Measurements from ENCODE around the gene HK1.
"Not testable (repeated sequence)": the region's sequence is repeated elsewhere in the genome, so short reads cannot be mapped to it uniquely, and the experiment has no call there.

The HK1 gene

DNA sequence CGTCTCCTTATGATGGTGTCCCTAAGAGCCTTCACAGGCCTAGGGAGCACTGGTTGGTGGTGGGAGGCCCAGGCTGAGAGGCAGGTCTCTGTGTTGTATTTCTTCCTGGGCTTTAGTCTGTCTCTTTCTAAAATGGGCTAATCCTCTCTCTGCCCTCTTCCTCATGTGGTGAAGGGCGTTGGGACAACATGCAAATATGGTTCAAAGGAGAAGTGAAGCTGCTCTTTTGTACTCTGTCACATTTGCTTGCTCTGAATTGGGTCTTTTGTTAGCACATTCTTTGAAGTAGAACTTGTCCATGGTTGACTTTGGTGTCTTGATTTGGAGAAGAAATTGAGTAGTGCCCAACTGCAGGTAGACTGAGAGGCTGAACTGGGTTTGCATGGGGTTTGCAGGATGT, 814 bp downstream of the HK1 start:
- TF ChIP-seq ESRRG (CRISPR knock-in tag; IDR thresholded peaks at IDR 0.05) = no peak
- no peak for TF ChIP-seq ZNF70 (CRISPR knock-in tag; IDR thresholded peaks at IDR 0.05)
- no peak for TF ChIP-seq ISL1 (CRISPR knock-in tag; IDR thresholded peaks at IDR 0.05)
- no peak for TF ChIP-seq SNAI2 (CRISPR knock-in tag; IDR thresholded peaks at IDR 0.05)
- no peak for TF ChIP-seq TCF4 (CRISPR knock-in tag; IDR thresholded peaks at IDR 0.05; ENCODE audit: borderline replicate concordance)
- TF ChIP-seq PPARA (CRISPR knock-in tag; IDR thresholded peaks at IDR 0.05; ENCODE audit: borderline replicate concordance) = no peak
- TF ChIP-seq, protein P1, sequence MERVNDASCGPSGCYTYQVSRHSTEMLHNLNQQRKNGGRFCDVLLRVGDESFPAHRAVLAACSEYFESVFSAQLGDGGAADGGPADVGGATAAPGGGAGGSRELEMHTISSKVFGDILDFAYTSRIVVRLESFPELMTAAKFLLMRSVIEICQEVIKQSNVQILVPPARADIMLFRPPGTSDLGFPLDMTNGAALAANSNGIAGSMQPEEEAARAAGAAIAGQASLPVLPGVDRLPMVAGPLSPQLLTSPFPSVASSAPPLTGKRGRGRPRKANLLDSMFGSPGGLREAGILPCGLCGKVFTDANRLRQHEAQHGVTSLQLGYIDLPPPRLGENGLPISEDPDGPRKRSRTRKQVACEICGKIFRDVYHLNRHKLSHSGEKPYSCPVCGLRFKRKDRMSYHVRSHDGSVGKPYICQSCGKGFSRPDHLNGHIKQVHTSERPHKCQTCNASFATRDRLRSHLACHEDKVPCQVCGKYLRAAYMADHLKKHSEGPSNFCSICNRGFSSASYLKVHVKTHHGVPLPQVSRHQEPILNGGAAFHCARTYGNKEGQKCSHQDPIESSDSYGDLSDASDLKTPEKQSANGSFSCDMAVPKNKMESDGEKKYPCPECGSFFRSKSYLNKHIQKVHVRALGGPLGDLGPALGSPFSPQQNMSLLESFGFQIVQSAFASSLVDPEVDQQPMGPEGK (CRISPR knock-in tag; IDR thresholded peaks at IDR 0.05; ENCODE audit: borderline replicate concordance) = no peak
- TF ChIP-seq TOX (CRISPR knock-in tag; IDR thresholded peaks at IDR 0.05; ENCODE audit: borderline replicate concordance) = no peak
- TF ChIP-seq OSR1 (CRISPR knock-in tag; IDR thresholded peaks at IDR 0.05) = no peak
- TF ChIP-seq, protein P2, sequence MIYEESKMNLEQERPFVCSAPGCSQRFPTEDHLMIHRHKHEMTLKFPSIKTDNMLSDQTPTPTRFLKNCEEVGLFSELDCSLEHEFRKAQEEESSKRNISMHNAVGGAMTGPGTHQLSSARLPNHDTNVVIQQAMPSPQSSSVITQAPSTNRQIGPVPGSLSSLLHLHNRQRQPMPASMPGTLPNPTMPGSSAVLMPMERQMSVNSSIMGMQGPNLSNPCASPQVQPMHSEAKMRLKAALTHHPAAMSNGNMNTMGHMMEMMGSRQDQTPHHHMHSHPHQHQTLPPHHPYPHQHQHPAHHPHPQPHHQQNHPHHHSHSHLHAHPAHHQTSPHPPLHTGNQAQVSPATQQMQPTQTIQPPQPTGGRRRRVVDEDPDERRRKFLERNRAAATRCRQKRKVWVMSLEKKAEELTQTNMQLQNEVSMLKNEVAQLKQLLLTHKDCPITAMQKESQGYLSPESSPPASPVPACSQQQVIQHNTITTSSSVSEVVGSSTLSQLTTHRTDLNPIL (CRISPR knock-in tag; IDR thresholded peaks at IDR 0.05; ENCODE audit: low read depth) = no peak
- no peak for TF ChIP-seq RARB (CRISPR knock-in tag; IDR thresholded peaks at IDR 0.05)
- TF ChIP-seq, protein P3, sequence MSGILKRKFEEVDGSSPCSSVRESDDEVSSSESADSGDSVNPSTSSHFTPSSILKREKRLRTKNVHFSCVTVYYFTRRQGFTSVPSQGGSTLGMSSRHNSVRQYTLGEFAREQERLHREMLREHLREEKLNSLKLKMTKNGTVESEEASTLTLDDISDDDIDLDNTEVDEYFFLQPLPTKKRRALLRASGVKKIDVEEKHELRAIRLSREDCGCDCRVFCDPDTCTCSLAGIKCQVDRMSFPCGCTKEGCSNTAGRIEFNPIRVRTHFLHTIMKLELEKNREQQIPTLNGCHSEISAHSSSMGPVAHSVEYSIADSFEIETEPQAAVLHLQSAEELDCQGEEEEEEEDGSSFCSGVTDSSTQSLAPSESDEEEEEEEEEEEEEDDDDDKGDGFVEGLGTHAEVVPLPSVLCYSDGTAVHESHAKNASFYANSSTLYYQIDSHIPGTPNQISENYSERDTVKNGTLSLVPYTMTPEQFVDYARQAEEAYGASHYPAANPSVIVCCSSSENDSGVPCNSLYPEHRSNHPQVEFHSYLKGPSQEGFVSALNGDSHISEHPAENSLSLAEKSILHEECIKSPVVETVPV (CRISPR knock-in tag; IDR thresholded peaks at IDR 0.05) = no peak
- no peak for TF ChIP-seq CSDC2 (CRISPR knock-in tag; IDR thresholded peaks at IDR 0.05)
- no peak for ATAC-seq

- no peak for ATAC-seq
- TF ChIP-seq PPARA (CRISPR knock-in tag; IDR thresholded peaks at IDR 0.05; ENCODE audit: borderline replicate concordance) (no peak), BACH2 (CRISPR knock-in tag; IDR thresholded peaks at IDR 0.05; ENCODE audit: borderline replicate concordance) (no peak), ZFP30 (CRISPR knock-in tag; IDR thresholded peaks at IDR 0.05) (no peak), ZC3H10 (CRISPR knock-in tag; IDR thresholded peaks at IDR 0.05) (no peak), ZFP3 (CRISPR knock-in tag; IDR thresholded peaks at IDR 0.05) (no peak), SNAI2 (CRISPR knock-in tag; IDR thresholded peaks at IDR 0.05) (no peak), ZNF8 (CRISPR knock-in tag; IDR thresholded peaks at IDR 0.05) (no peak), GLIS3 (CRISPR knock-in tag; IDR thresholded peaks at IDR 0.05) (no peak), POU6F1 (CRISPR knock-in tag; IDR thresholded peaks at IDR 0.05; ENCODE audit: borderline replicate concordance, low read depth) (no peak), ISL1 (CRISPR knock-in tag; IDR thresholded peaks at IDR 0.05) (no peak), TSHZ2 (CRISPR knock-in tag; IDR thresholded peaks at IDR 0.05) (no peak), ESRRG (CRISPR knock-in tag; IDR thresholded peaks at IDR 0.05) (no peak)
- TF ChIP-seq, protein P1 (CRISPR knock-in tag; IDR thresholded peaks at IDR 0.05; ENCODE audit: borderline replicate concordance) = no peak
- TF ChIP-seq, protein P2 (CRISPR knock-in tag; IDR thresholded peaks at IDR 0.05; ENCODE audit: low read depth) = no peak
- TF ChIP-seq, protein P3 (CRISPR knock-in tag; IDR thresholded peaks at IDR 0.05) = no peak
Measured at GRCh38 chr10:69281507-69282413, 3.5 kb downstream of the HK1 start.

- not testable (repeated sequence) for ATAC-seq
Measured at GRCh38 chr10:69284402-69284801, 6.1 kb downstream of the HK1 start.
